Skeletal muscle cell (primary cell): ENCODE results near the gene TNFRSF4.
"Not testable (repeated sequence)": the region's sequence is repeated elsewhere in the genome, so short reads cannot be mapped to it uniquely, and the experiment has no call there.

Source experiments
- DNase-seq: peaks from one replicate; pipeline ENCODE4 v3.0.0-alpha.2; 2010; ENCODE audit warnings: low read depth
- H3K4me3 ChIP-seq: 2 replicates; pipeline ENCODE4 v1.5.1; 2011; ENCODE audit warnings: low read depth, mild to moderate bottlenecking, control low read depth, low read length, moderate library complexity

TNFRSF4 gene

DNA sequence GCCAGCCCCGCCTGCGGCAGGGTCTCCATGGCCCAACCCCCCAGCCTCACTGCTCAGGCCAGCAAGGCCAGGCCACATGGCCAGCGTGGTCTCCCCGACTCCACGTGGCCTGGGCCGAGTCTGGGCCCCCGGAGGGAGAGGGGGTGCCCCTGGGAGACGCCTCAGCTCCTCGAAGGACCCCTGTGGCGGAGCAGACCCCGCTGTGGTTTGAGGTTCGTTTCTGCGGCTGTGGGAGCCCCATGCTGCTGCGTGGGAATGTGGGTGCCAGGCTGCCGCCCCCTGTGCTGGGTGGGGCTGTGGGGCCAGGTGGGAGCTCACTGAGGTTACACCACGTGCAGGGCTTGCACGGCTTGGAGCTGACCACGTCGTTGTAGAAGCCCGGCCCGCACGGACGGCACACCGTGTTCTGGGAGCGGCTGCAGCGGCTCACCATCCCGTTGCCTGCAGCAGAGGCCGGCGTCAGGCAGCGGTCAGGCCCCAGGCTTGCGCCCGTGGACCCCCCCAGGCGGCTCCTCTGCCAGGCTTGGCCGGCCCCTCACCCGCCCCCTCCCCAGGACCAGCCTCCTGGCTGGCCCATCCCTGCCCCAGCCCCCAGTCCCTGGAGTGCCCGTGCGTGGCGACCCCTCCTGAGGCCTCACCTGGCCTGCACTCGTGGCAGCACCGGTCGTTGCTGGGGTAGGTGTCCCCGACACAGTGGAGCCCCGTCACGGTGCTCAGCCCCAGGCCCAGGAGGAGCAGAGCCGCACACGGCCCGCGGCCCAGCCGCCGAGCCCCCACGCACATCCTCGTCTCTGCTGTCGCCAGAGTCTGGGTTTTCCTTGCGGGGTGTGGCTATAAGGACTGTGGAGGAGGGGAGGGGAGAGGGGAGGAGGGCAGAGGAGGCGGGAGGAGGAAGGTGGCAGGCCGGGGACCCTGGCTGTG, at the start of gene TNFRSF4:
TSS of gene TNFRSF4 (minus strand) at position 809 of the 921 bp plus-strand sequence. CDS start at position 783, 26 bp downstream.
- DNase-seq = no peak

GRCh38 chr1:1262758-1263157, 48.8 kb upstream of the TNFRSF4 start:
- no peak for DNase-seq

More for the DNA sequence above, at the start of gene TNFRSF4:
- H3K4me3 ChIP-seq = no peak within 1 kb of the TSS

DNA sequence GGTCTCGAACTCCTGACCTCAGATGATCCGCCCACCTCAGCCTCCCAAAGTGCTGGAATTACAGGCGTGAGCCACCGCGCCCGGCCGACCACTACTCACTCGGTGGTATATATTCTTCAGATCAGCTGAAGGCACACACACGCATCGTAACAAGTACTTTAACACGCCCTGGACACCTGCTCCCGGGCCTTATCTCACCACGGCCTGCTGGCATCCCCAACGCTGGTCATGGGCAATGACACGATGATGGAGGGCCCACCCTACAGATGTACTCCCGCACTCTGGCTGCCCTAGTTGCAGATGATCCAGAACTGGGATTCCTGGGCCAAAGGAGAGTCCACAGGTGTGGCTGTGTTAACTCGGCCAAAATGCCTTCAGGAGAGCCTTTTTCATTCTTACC, 48.1 kb upstream of the TNFRSF4 start:
- no peak for DNase-seq
- no peak overlapping the region for H3K4me3 ChIP-seq

More at GRCh38 chr1:1262758-1263157, 48.8 kb upstream of the TNFRSF4 start:
- no peak overlapping the region for H3K4me3 ChIP-seq

- DNase-seq = no peak
- no peak overlapping the region for H3K4me3 ChIP-seq
Measured at GRCh38 chr1:1260843-1261560, 47.0 kb upstream of the TNFRSF4 start.

- no peak overlapping the region for H3K4me3 ChIP-seq
- no peak for DNase-seq
Measured at GRCh38 chr1:1259951-1260600, 46.1 kb upstream of the TNFRSF4 start.

GRCh38 chr1:1259540-1259939, 45.6 kb upstream of the TNFRSF4 start:
- H3K4me3 ChIP-seq = no peak overlapping the region
- no peak for DNase-seq

GRCh38 chr1:1259119-1259488, 45.2 kb upstream of the TNFRSF4 start:
- H3K4me3 ChIP-seq = no peak overlapping the region
- DNase-seq = no peak

GRCh38 chr1:1256956-1257871, 43.3 kb upstream of the TNFRSF4 start:
- no peak for DNase-seq
- no peak overlapping the region for H3K4me3 ChIP-seq

DNA sequence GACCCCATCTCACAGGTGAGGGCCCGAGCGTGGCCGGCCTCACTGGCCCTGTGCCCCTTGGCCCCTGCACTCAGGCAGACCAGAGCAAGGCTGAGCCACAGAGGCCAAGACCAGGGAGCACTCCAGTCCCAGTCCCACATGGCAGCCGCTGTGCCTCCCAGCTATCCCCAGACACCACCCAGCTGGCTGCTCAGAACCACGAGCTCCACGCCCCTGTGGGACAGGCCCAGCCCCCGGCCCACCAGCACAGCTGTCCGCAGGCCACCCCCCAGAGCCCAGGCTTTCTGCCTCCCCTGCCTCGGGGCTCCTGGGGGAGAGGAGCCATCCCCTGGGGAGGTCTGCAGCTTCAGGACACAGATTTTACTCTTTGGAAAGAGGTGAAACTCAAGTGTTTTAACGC, 41.7 kb upstream of the TNFRSF4 start:
- DNase-seq = no peak
- H3K4me3 ChIP-seq = no peak overlapping the region

- DNase-seq = no peak
Measured at GRCh38 chr1:1255078-1255477, 41.1 kb upstream of the TNFRSF4 start.

GRCh38 chr1:1254667-1254998, 40.7 kb upstream of the TNFRSF4 start:
- no peak for DNase-seq
- H3K4me3 ChIP-seq = no peak overlapping the region

More at GRCh38 chr1:1255078-1255477, 41.1 kb upstream of the TNFRSF4 start:
- no peak overlapping the region for H3K4me3 ChIP-seq

GRCh38 chr1:1253972-1254666, 40.2 kb upstream of the TNFRSF4 start:
- DNase-seq = no peak
- no peak overlapping the region for H3K4me3 ChIP-seq

DNA sequence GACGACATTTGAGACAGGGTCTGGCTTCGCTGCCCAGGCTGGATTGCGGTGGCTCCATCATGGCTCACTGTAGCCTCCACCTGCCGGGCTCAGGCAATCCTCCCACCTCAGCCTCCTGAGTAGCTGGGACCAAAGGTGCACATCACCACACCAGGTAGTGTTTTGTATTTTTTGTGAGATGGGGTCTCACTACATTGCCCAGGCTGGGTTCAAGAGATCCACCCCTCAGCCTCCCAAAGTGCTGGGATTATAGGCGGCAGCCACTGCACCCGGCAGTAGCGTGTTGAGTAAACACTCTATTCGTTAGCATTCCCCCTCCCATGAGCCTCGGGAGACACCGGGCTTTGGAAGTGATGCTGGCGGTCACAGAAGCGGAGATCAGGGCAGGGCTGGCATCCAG, 39.4 kb upstream of the TNFRSF4 start:
- no peak overlapping the region for H3K4me3 ChIP-seq
- DNase-seq = no peak

DNA sequence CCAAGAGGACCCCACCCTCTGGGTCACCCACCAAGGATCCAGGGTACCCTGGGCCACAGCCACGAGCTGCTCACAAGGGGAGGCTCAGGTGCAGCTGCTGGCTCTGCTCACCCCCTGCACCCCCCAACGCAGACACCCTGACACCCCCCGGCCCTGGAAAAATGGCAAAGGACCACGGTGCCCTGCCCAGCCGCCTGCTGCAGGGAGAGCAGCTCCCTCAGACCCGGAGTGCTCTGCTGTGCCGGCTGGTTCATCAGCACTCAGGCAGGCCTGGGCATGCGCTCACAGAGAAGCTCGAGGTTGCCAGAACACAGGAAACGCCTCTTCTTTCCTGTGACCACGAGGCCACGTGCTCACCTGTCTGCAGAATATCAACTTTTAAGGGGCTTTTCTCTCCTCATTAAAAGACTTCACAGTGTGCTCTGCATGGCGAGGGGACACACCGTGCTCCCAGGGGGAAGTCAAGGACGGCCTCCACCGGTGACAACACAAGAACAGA, 36.9 kb upstream of the TNFRSF4 start:
- DNase-seq = no peak
- no peak overlapping the region for H3K4me3 ChIP-seq

- not testable (repeated sequence) for DNase-seq, H3K4me3 ChIP-seq
Measured at GRCh38 chr1:1248009-1248913, 34.3 kb upstream of the TNFRSF4 start.

- no peak overlapping the region for H3K4me3 ChIP-seq
- DNase-seq = no peak
Measured at GRCh38 chr1:1247341-1247913, 33.5 kb upstream of the TNFRSF4 start.
